B cell (primary cell): ENCODE results near the gene CABCOCO1. TPM values are rescaled to one million over a fixed set of nuclear protein-coding genes. Genes with fewer than 3 reads are reported as not detected.

Source experiments
- ATAC-seq: fragments of 200-7000 bp; cut with Tn5 transposase; one replicate; pipeline ENCODE4 v1.10.0; 2021; ENCODE audit warnings: low read depth, mild to moderate bottlenecking, moderate number of reproducible peaks, moderate library complexity
- CTCF ChIA-PET: fragments of 350-600 bp; sonication (Branson Sonifier 250); formaldehyde crosslinking; loops from one replicate; lab custom pipeline; 2021; ENCODE audit warnings: antibody characterized with exemption, inconsistent platforms; lab: Charles Lee
- POLR2A ChIA-PET: fragments of 350-600 bp; sonication (Branson Sonifier 250); formaldehyde crosslinking; loops from one replicate; lab custom pipeline; 2021; ENCODE audit warnings: antibody characterized with exemption; lab: Charles Lee
- DNase-seq: peaks from one replicate; pipeline ENCODE4 v3.0.0; 2013
- H2AFZ ChIP-seq: 2 replicates; pipeline ENCODE4 v1.6.1; 2012; ENCODE audit warnings: mild to moderate bottlenecking, low read depth, low read length; ENCODE audit not compliant: insufficient read depth, poor library complexity, severe bottlenecking
- H3K27ac ChIP-seq, 2 donors: 1 replicate in 1 of 2; 2 replicates in 1 of 2; pipeline ENCODE4 v1.5.1; 2012 to 2013; ENCODE audit warnings: low read length in 2 of 2, mild to moderate bottlenecking in 2 of 2, moderate library complexity in 1 of 2
- H3K27me3 ChIP-seq, 4 experiments: fragments of 200-600 bp in 1 of 4; sonication (generic) in 1 of 4; replicated peaks in 1 of 4; 1 replicate in 2 of 4; 2 replicates in 2 of 4; pipeline versions ENCODE4 v1.6.1 to v1.7.0; 2013 to 2016; ENCODE audit warnings: low read length in 3 of 4, mild to moderate bottlenecking in 2 of 4, mixed read lengths in 1 of 4, moderate library complexity in 1 of 4; ENCODE audit not compliant: insufficient read depth in 4 of 4, control insufficient read depth in 3 of 4; ENCODE audit errors: control extremely low read depth in 1 of 4
- H3K36me3 ChIP-seq, 2 experiments: replicated peaks in 1 of 2; 1 replicate in 1 of 2; 2 replicates in 1 of 2; pipeline versions ENCODE4 v1.6.1 to v1.7.1; 2013; ENCODE audit warnings: low read length in 1 of 2; ENCODE audit not compliant: insufficient read depth in 2 of 2, control insufficient read depth in 1 of 2; ENCODE audit errors: control extremely low read depth in 1 of 2, extremely low read depth in 1 of 2
- H3K4me1 ChIP-seq, 2 donors: fragments of 200-600 bp in 1 of 2; sonication (generic) in 1 of 2; 1 replicate in 1 of 2; 2 replicates in 1 of 2; pipeline versions ENCODE4 v1.5.1 to v1.6.1; 2013 to 2017; ENCODE audit warnings: low read length in 2 of 2; ENCODE audit not compliant: control insufficient read depth in 2 of 2, insufficient read depth in 2 of 2
- H3K4me2 ChIP-seq: replicated peaks from 2 replicates; pipeline ENCODE3; 2012; ENCODE audit warnings: mild to moderate bottlenecking, low read depth, low read length; ENCODE audit not compliant: poor library complexity, severe bottlenecking
- H3K4me3 ChIP-seq, 5 experiments: fragments of 200-600 bp in 1 of 5; sonication (generic) in 1 of 5; 1 replicate in 3 of 5; 2 replicates in 2 of 5; pipeline versions ENCODE4 v1.5.1 to v1.7.0; 2011 to 2016; ENCODE audit warnings: low read length in 4 of 5, mild to moderate bottlenecking in 4 of 5, low read depth in 2 of 5, control low read depth in 1 of 5, moderate library complexity in 1 of 5; ENCODE audit not compliant: insufficient read depth in 1 of 5; ENCODE audit errors: control extremely low read depth in 1 of 5, extremely low read depth in 1 of 5
- H3K79me2 ChIP-seq: fragments of 200-600 bp; sonication (generic); one replicate; pipeline ENCODE4 v1.6.0; 2016; ENCODE audit warnings: low read length; ENCODE audit not compliant: control insufficient read depth, insufficient read depth
- H3K9ac ChIP-seq: fragments of 200-600 bp; sonication (generic); 2 replicates; pipeline ENCODE4 v1.6.1; 2017; ENCODE audit warnings: mild to moderate bottlenecking, low read length, moderate library complexity
- H3K9me3 ChIP-seq, 3 donors: one replicate each; pipeline versions ENCODE4 v1.6.1 to v1.7.1; 2013; ENCODE audit warnings: low read length in 2 of 3; ENCODE audit not compliant: control insufficient read depth in 2 of 3, insufficient read depth in 1 of 3; ENCODE audit errors: control extremely low read depth in 1 of 3
- H4K20me1 ChIP-seq: 2 replicates; pipeline ENCODE4 v1.6.0; 2012; ENCODE audit warnings: mild to moderate bottlenecking, low read length; ENCODE audit not compliant: insufficient read depth, control insufficient read depth, poor library complexity, severe bottlenecking
- H3K27ac Mint-ChIP-seq: one replicate; pipeline ENCODE4 v1.8.0; 2021; ENCODE audit warnings: mixed read lengths
- H3K27me3 Mint-ChIP-seq: one replicate; pipeline ENCODE4 v1.8.0; 2021; ENCODE audit warnings: mixed read lengths
- H3K4me1 Mint-ChIP-seq: one replicate; pipeline ENCODE4 v1.8.0; 2021; ENCODE audit warnings: mixed read lengths
- H3K4me3 Mint-ChIP-seq: one replicate; pipeline ENCODE4 v1.8.0; 2021; ENCODE audit warnings: mixed read lengths
- H3K9me3 Mint-ChIP-seq: one replicate; pipeline ENCODE4 v1.8.0; 2022; ENCODE audit warnings: mixed read lengths; ENCODE audit not compliant: insufficient read depth
- CTCF ChIP-seq: fragments of 200-600 bp; IDR thresholded peaks from one replicate; pipeline ENCODE4 v1.8.0; 2022; ENCODE audit warnings: antibody characterized with exemption, mild to moderate bottlenecking
- EZH2 ChIP-seq: IDR thresholded peaks from 2 replicates; pipeline ENCODE4 v1.6.1; 2012; ENCODE audit warnings: borderline replicate concordance, low read depth, mild to moderate bottlenecking, moderate library complexity, low read length; ENCODE audit not compliant: insufficient read depth, poor library complexity, severe bottlenecking
- WGBS: methylation state at CpG from one replicate; pipeline ENCODE4 v1.1.5; 2013; ENCODE audit warnings: missing lambda C conversion rate; ENCODE audit not compliant: insufficient coverage; 5-methylcytosine and 5-hydroxymethylcytosine counted together
- intact Hi-C: fragments of 100-400 bp; cut with micrococcal nuclease; formaldehyde crosslinking; loops from one replicate; pipeline ENCODE4 v1.10.0; 2022
- polyA plus RNA-seq: library from polyadenylated mRNA; depleted of rRNA; stranded (reverse); fragments of >200 nt; gene quantifications from 2 replicates; pipeline ENCODE4 v1.2.3, GENCODE V29; 2012
- total RNA-seq, 2 donors: library from RNA; stranded (reverse); fragments of 120-200 nt in 1 of 2; gene quantifications; 1 replicate in 1 of 2; 2 replicates in 1 of 2; pipeline versions ENCODE4 v1.2.3 to v1.2.4, GENCODE V29; 2013 to 2022

Gene CABCOCO1
- total and polyA plus RNA-seq, 2 donors (not counting 1 experiment from before 2014, with no cell fraction given) = not detected

GRCh38 chr10:61781969-61782403, 119.3 kb downstream of the CABCOCO1 start:
- ChIA-PET CTCF (no interaction called here), POLR2A (no interaction called here)
- no peaks in the 10 kb centered on the region for H3K4me1 ChIP-seq
- H2AFZ ChIP-seq = no peak overlapping the region
- Mint-ChIP-seq H3K4me3 (no peak overlapping the region), H3K9me3 (no peaks in the 10 kb centered on the region), H3K4me1 (no peaks in the 10 kb centered on the region), H3K27ac (no peak overlapping the region), H3K27me3 (no peaks in the 10 kb centered on the region)
- no peak overlapping the region for H3K4me3 ChIP-seq
- H3K27me3 ChIP-seq = no peaks in the 10 kb centered on the region
- intact Hi-C loops = no loop called here
- H3K36me3 ChIP-seq = no peaks in the 10 kb centered on the region
- H3K4me2 ChIP-seq = no peak overlapping the region
- DNase-seq (no peak), ATAC-seq (no peak)
- H4K20me1 ChIP-seq = no peaks in the 10 kb centered on the region
- no peak overlapping the region for H3K9ac ChIP-seq
- H3K9me3 ChIP-seq = no peaks in the 10 kb centered on the region
- TF ChIP-seq EZH2 = no peak
- TF ChIP-seq CTCF = no peak
- no peak overlapping the region for H3K27ac ChIP-seq
- no peaks in the 10 kb centered on the region for H3K79me2 ChIP-seq

- ChIA-PET POLR2A (no interaction called here), CTCF (no interaction called here)
- H3K27me3 Mint-ChIP-seq = no peaks in the 10 kb centered on the region
- 100% methylated on average over 1 of the region's 9 CpGs for WGBS
- no peaks in the 10 kb centered on the region for H3K36me3 ChIP-seq
- H3K9ac ChIP-seq = no peak overlapping the region
- intact Hi-C loops = no loop called here
- no peak overlapping the region for H3K4me3 ChIP-seq
- H4K20me1 ChIP-seq = no peaks in the 10 kb centered on the region
- no peaks in the 10 kb centered on the region for H3K4me1 Mint-ChIP-seq
- no peaks in the 10 kb centered on the region for H3K27me3 ChIP-seq
- no peak overlapping the region for H3K27ac ChIP-seq
- H3K9me3 Mint-ChIP-seq = no peaks in the 10 kb centered on the region
- H3K9me3 ChIP-seq = no peaks in the 10 kb centered on the region
- H3K79me2 ChIP-seq = no peaks in the 10 kb centered on the region
- no peak for ATAC-seq
- no peak overlapping the region for H3K4me3 Mint-ChIP-seq
- H2AFZ ChIP-seq = no peak overlapping the region
- no peak overlapping the region for H3K4me2 ChIP-seq
- no peaks in the 10 kb centered on the region for H3K4me1 ChIP-seq
- no peak overlapping the region for H3K27ac Mint-ChIP-seq
- DNase-seq = no peak
- no peak for TF ChIP-seq CTCF
These were observed 121.8 kb downstream of the CABCOCO1 start for GRCh38 chr10:61784354-61785133.
